H9 (cell line): ENCODE measurements around the gene GALNT10. TPM values are rescaled to one million over a fixed set of nuclear protein-coding genes. Genes with fewer than 3 reads are reported as not detected.

Experiments used
- DNase-seq: peaks from one replicate; pipeline ENCODE4 v3.0.0-alpha.2; 2017
- H2AFZ ChIP-seq: one replicate; pipeline ENCODE4 v1.6.1; 2013; ENCODE audit warnings: mild to moderate bottlenecking, low read length, control low read depth, moderate library complexity
- H2AK5ac ChIP-seq: 2 replicates; pipeline ENCODE4 v1.6.1; 2013; ENCODE audit warnings: low read length, control low read depth, mixed read lengths; ENCODE audit not compliant: insufficient read length
- H2BK120ac ChIP-seq: one replicate; pipeline ENCODE4 v1.6.1; 2013; ENCODE audit warnings: low read depth, mild to moderate bottlenecking, low read length, control low read depth, inconsistent platforms; ENCODE audit not compliant: poor library complexity, severe bottlenecking
- H2BK12ac ChIP-seq: 2 replicates; pipeline ENCODE4 v1.6.1; 2013; ENCODE audit warnings: low read length, control low read depth, mixed read lengths, low read depth; ENCODE audit not compliant: insufficient read length
- H2BK15ac ChIP-seq: 2 replicates; pipeline ENCODE4 v1.6.1; 2013; ENCODE audit warnings: low read depth, low read length, control low read depth
- H2BK20ac ChIP-seq: one replicate; pipeline ENCODE4 v1.6.1; 2013; ENCODE audit warnings: low read depth, mild to moderate bottlenecking, low read length, control low read depth, inconsistent platforms; ENCODE audit not compliant: poor library complexity, severe bottlenecking
- H2BK5ac ChIP-seq: 2 replicates; pipeline ENCODE4 v1.6.1; 2013; ENCODE audit warnings: low read length, control low read depth, mixed read lengths; ENCODE audit not compliant: insufficient read length
- H3K14ac ChIP-seq: 2 replicates; pipeline ENCODE4 v1.6.1; 2013; ENCODE audit warnings: low read length, control low read depth; ENCODE audit not compliant: insufficient read depth
- H3K18ac ChIP-seq: 2 replicates; pipeline ENCODE4 v1.6.1; 2013; ENCODE audit warnings: low read depth, mild to moderate bottlenecking, mixed read lengths, low read length, control low read depth; ENCODE audit not compliant: insufficient read length
- H3K23ac ChIP-seq: 2 replicates; pipeline ENCODE4 v1.6.1; 2013; ENCODE audit warnings: low read length, control low read depth, mixed read lengths, low read depth; ENCODE audit not compliant: insufficient read length
- H3K23me2 ChIP-seq: 2 replicates; pipeline ENCODE4 v1.6.1; 2013; ENCODE audit warnings: low read depth, mild to moderate bottlenecking, mixed read lengths, low read length, control low read depth; ENCODE audit not compliant: insufficient read length, poor library complexity, severe bottlenecking
- H3K27ac ChIP-seq: 2 replicates; pipeline ENCODE4 v1.5.1; 2013; ENCODE audit warnings: low read length, control low read depth, mixed read lengths, low read depth; ENCODE audit not compliant: insufficient read length
- H3K27me3 ChIP-seq: 2 replicates; pipeline ENCODE4 v1.6.1; 2013; ENCODE audit warnings: low read length, control low read depth, inconsistent platforms; ENCODE audit not compliant: insufficient read depth
- H3K4ac ChIP-seq: 2 replicates; pipeline ENCODE4 v1.6.1; 2013; ENCODE audit warnings: low read depth, mild to moderate bottlenecking, control low read depth, inconsistent platforms, low read length, moderate library complexity
- H3K4me1 ChIP-seq: 2 replicates; pipeline ENCODE4 v1.6.1; 2013; ENCODE audit warnings: low read length, control low read depth, inconsistent platforms; ENCODE audit not compliant: insufficient read depth
- H3K4me2 ChIP-seq: 2 replicates; pipeline ENCODE4 v1.6.1; 2013; ENCODE audit warnings: low read length, control low read depth, mixed read lengths; ENCODE audit not compliant: insufficient read length, insufficient read depth
- H3K56ac ChIP-seq: 2 replicates; pipeline ENCODE4 v1.6.1; 2013; ENCODE audit warnings: low read depth, mild to moderate bottlenecking, mixed read lengths, low read length, control low read depth; ENCODE audit not compliant: insufficient read length
- H3K79me1 ChIP-seq: 2 replicates; pipeline ENCODE4 v1.6.1; 2013; ENCODE audit warnings: low read depth, mild to moderate bottlenecking, moderate library complexity, low read length, control low read depth, inconsistent platforms; ENCODE audit not compliant: insufficient read depth, poor library complexity, severe bottlenecking
- H3K79me2 ChIP-seq: 2 replicates; pipeline ENCODE4 v1.6.1; 2013; ENCODE audit warnings: low read length, control low read depth, inconsistent platforms; ENCODE audit not compliant: insufficient read depth
- H3K9ac ChIP-seq: 2 replicates; pipeline ENCODE4 v1.6.1; 2013; ENCODE audit warnings: low read length, control low read depth, mixed read lengths; ENCODE audit not compliant: insufficient read length; ENCODE audit errors: extremely low read depth
- H3K9me3 ChIP-seq: one replicate; pipeline ENCODE4 v1.6.1; 2013; ENCODE audit warnings: low read depth, low read length, inconsistent platforms; ENCODE audit not compliant: control insufficient read depth
- H3T11ph ChIP-seq: one replicate; pipeline ENCODE4 v1.6.1; 2013; ENCODE audit warnings: mild to moderate bottlenecking, low read length, control low read depth, inconsistent platforms
- H4K20me1 ChIP-seq: one replicate; pipeline ENCODE4 v1.6.1; 2013; ENCODE audit not compliant: control insufficient read depth, insufficient read length, insufficient read depth
- H4K5ac ChIP-seq: 2 replicates; pipeline ENCODE4 v1.6.1; 2013; ENCODE audit warnings: low read depth, mild to moderate bottlenecking, mixed read lengths, low read length, control low read depth; ENCODE audit not compliant: insufficient read length
- H4K8ac ChIP-seq: replicated peaks from 2 replicates; pipeline ENCODE4 v1.6.1; 2013; ENCODE audit warnings: low read length, control low read depth, mixed read lengths, low read depth; ENCODE audit not compliant: insufficient read length
- H4K91ac ChIP-seq: 2 replicates; pipeline ENCODE4 v1.6.1; 2013; ENCODE audit warnings: low read depth, mild to moderate bottlenecking, moderate library complexity, mixed read lengths, low read length, control low read depth; ENCODE audit not compliant: insufficient read length
- H3K27ac Mint-ChIP-seq, 3 experiments: 2 replicates in 2 of 3; 3 replicates in 1 of 3; pipeline ENCODE4 v1.8.0; 2020 to 2021; ENCODE audit warnings: mixed read lengths in 3 of 3, mild to moderate bottlenecking in 1 of 3, moderate library complexity in 1 of 3
- H3K27me3 Mint-ChIP-seq: 2 replicates; pipeline ENCODE4 v1.8.0; 2021; ENCODE audit warnings: low read depth, mild to moderate bottlenecking, moderate library complexity, mixed read lengths
- H3K36me3 Mint-ChIP-seq, 3 experiments: 2 replicates in 2 of 3; 3 replicates in 1 of 3; pipeline ENCODE4 v1.8.0; 2020 to 2021; ENCODE audit warnings: low read depth in 3 of 3, mixed read lengths in 3 of 3; ENCODE audit not compliant: insufficient read depth in 1 of 3
- H3K4me1 Mint-ChIP-seq, 2 experiments: 2 replicates each; pipeline ENCODE4 v1.8.0; 2020; ENCODE audit warnings: mixed read lengths in 2 of 2
- H3K4me3 Mint-ChIP-seq, 2 experiments: 2 replicates in 1 of 2; 3 replicates in 1 of 2; pipeline ENCODE4 v1.8.0; 2020 to 2021; ENCODE audit warnings: mild to moderate bottlenecking in 2 of 2, mixed read lengths in 2 of 2, moderate library complexity in 1 of 2
- H3K9me3 Mint-ChIP-seq, 2 experiments: 2 replicates in 1 of 2; 3 replicates in 1 of 2; pipeline ENCODE4 v1.8.0; 2020; ENCODE audit warnings: mild to moderate bottlenecking in 2 of 2, mixed read lengths in 2 of 2, moderate library complexity in 1 of 2
- WGBS: extraction: QIAGEN DNeasy Blood & Tissue Kit; methylation state at CpG from one replicate; pipeline ENCODE4 v1.1.7; 2013; ENCODE audit warnings: missing lambda C conversion rate, low lambda C conversion rate, mixed read lengths; ENCODE audit not compliant: insufficient read length; ENCODE audit errors: extremely low coverage; 5-methylcytosine and 5-hydroxymethylcytosine counted together
- total RNA-seq: library from RNA; stranded (reverse); gene quantifications from 2 replicates; pipeline ENCODE4 v1.2.1, GENCODE V29; 2021
- TF ChIP-seq, protein P1 (sequence below): fragments of 200-600 bp; sonication (generic); conservative IDR thresholded peaks from 3 replicates; pipeline ENCODE4 v1.8.0; 2021; ENCODE audit warnings: antibody characterized with exemption, mild to moderate bottlenecking

GALNT10 gene
- total RNA-seq, 1 experiment from 2014 or later, result 15.4 TPM

- no peak overlapping the region for H4K5ac ChIP-seq
- H3T11ph ChIP-seq, result no peak overlapping the region
- no peaks in the 10 kb centered on the region for H3K79me2 ChIP-seq
- TF ChIP-seq, protein P1, sequence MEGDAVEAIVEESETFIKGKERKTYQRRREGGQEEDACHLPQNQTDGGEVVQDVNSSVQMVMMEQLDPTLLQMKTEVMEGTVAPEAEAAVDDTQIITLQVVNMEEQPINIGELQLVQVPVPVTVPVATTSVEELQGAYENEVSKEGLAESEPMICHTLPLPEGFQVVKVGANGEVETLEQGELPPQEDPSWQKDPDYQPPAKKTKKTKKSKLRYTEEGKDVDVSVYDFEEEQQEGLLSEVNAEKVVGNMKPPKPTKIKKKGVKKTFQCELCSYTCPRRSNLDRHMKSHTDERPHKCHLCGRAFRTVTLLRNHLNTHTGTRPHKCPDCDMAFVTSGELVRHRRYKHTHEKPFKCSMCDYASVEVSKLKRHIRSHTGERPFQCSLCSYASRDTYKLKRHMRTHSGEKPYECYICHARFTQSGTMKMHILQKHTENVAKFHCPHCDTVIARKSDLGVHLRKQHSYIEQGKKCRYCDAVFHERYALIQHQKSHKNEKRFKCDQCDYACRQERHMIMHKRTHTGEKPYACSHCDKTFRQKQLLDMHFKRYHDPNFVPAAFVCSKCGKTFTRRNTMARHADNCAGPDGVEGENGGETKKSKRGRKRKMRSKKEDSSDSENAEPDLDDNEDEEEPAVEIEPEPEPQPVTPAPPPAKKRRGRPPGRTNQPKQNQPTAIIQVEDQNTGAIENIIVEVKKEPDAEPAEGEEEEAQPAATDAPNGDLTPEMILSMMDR, result no peak
- H2AK5ac ChIP-seq, result no peak overlapping the region
- H2BK5ac ChIP-seq, result no peak overlapping the region
- H3K23ac ChIP-seq, result no peak overlapping the region
- H4K20me1 ChIP-seq, result no peaks in the 10 kb centered on the region
- H2BK20ac ChIP-seq, result no peak overlapping the region
- H3K14ac ChIP-seq, result no peak overlapping the region
- no peaks in the 10 kb centered on the region for H3K36me3 Mint-ChIP-seq
- no peak overlapping the region for H3K4ac ChIP-seq
- no peak overlapping the region for H2BK12ac ChIP-seq
- H3K27ac Mint-ChIP-seq, result no peak overlapping the region
- H3K4me2 ChIP-seq, result no peak overlapping the region
- H3K56ac ChIP-seq, result no peak overlapping the region
- H2BK120ac ChIP-seq, result no peak overlapping the region
- no peak for DNase-seq
- H3K18ac ChIP-seq, result no peak overlapping the region
- H3K9me3 Mint-ChIP-seq, result no peaks in the 10 kb centered on the region
- no peak overlapping the region for H4K91ac ChIP-seq
- no peaks in the 10 kb centered on the region for H3K27me3 ChIP-seq
- WGBS, result no CpG with 5 or more reads among the region's 2 CpGs
- no peak overlapping the region for H3K9ac ChIP-seq
- H2AFZ ChIP-seq, result no peak overlapping the region
- H3K4me1 ChIP-seq, result peaks cover 5% of the 10 kb centered on the region; the same call in 1 of the 2 replicates
- peaks cover 35 to 37% of the 10 kb centered on the region in 2 experiments for H3K4me1 Mint-ChIP-seq
- H3K27ac ChIP-seq, result no peak overlapping the region
- H3K27me3 Mint-ChIP-seq, result no peaks in the 10 kb centered on the region
- H3K23me2 ChIP-seq, result no peaks in the 10 kb centered on the region
- no peaks in the 10 kb centered on the region for H3K9me3 ChIP-seq
- H2BK15ac ChIP-seq, result no peak overlapping the region
- H3K4me3 Mint-ChIP-seq, result no peak overlapping the region
- H3K79me1 ChIP-seq, result no peaks in the 10 kb centered on the region
- no peak overlapping the region for H4K8ac ChIP-seq
Observed at GRCh38 chr5:154284433-154284832, 93.9 kb downstream of the GALNT10 start.
